GM06990 (cell line): Measurements from ENCODE around the gene LZTR1.

Experiments
- DNase-seq: peaks from one replicate; pipeline ENCODE4 v3.0.0-alpha.2; 2011; ENCODE audit not compliant: insufficient read length; ENCODE audit errors: extremely low read depth
- H3K27me3 ChIP-seq: replicated peaks from 2 replicates; pipeline ENCODE4 v1.6.0; 2011; ENCODE audit warnings: low read length; ENCODE audit not compliant: control insufficient read depth, insufficient read depth
- H3K36me3 ChIP-seq: 2 replicates; pipeline ENCODE4 v1.5.1; 2011; ENCODE audit warnings: low read length; ENCODE audit not compliant: control insufficient read depth, insufficient read depth
- H3K4me3 ChIP-seq: replicated peaks from 2 replicates; pipeline ENCODE4 v1.5.1; 2011; ENCODE audit warnings: low read depth, mild to moderate bottlenecking, control low read depth, low read length
- CTCF ChIP-seq: IDR thresholded peaks from 2 replicates; pipeline ENCODE4 v1.5.1; 2011; ENCODE audit warnings: low read length, control low read depth, mild to moderate bottlenecking, inconsistent platforms; ENCODE audit not compliant: insufficient read depth, poor library complexity, severe bottlenecking

The LZTR1 gene

GRCh38 chr22:20983081-20983771 lies 1.1 kb downstream of the LZTR1 start:
- Histone ChIP-seq H3K27me3 (no peaks in the 10 kb centered on the region), H3K36me3 (peaks cover 8% of the 10 kb centered on the region), H3K4me3 (peak overlapping the region; percentile 98)
- no peak for TF ChIP-seq CTCF
- no peak for DNase-seq

- TF ChIP-seq CTCF = no peak
- no peak overlapping the region for H3K4me3 ChIP-seq
- H3K36me3 ChIP-seq = peaks cover 13% of the 10 kb centered on the region
- no peaks in the 10 kb centered on the region for H3K27me3 ChIP-seq
- DNase-seq = no peak
Measured at GRCh38 chr22:20985720-20986119, 3.6 kb downstream of the LZTR1 start.

GRCh38 chr22:20986365-20986764 lies 4.3 kb downstream of the LZTR1 start:
- Histone ChIP-seq H3K4me3 (no peak overlapping the region), H3K27me3 (no peaks in the 10 kb centered on the region), H3K36me3 (peaks cover 18% of the 10 kb centered on the region)
- no peak for TF ChIP-seq CTCF
- DNase-seq = no peak

- H3K4me3 ChIP-seq = no peak overlapping the region
- no peak for DNase-seq
- no peak for TF ChIP-seq CTCF
- H3K36me3 ChIP-seq = peaks cover 24% of the 10 kb centered on the region
- H3K27me3 ChIP-seq = no peaks in the 10 kb centered on the region
Measured at GRCh38 chr22:20987375-20987774, 5.3 kb downstream of the LZTR1 start.

- peaks cover 32% of the 10 kb centered on the region for H3K36me3 ChIP-seq
- DNase-seq = no peak
- no peak for TF ChIP-seq CTCF
- no peak overlapping the region for H3K4me3 ChIP-seq
- H3K27me3 ChIP-seq = no peaks in the 10 kb centered on the region
Measured at GRCh38 chr22:20988573-20989322, 6.7 kb downstream of the LZTR1 start.
